ENCODE data around the gene CDS2. TPM values are rescaled to one million over a fixed set of nuclear protein-coding genes. Genes with fewer than 3 reads are reported as not detected.

The CDS2 gene
- total and polyA plus RNA-seq, 2 of the 13 experiments (the other 11 are each of a cell fraction or from before 2014, with no cell fraction given), result 81.3 to 153 TPM

DNA sequence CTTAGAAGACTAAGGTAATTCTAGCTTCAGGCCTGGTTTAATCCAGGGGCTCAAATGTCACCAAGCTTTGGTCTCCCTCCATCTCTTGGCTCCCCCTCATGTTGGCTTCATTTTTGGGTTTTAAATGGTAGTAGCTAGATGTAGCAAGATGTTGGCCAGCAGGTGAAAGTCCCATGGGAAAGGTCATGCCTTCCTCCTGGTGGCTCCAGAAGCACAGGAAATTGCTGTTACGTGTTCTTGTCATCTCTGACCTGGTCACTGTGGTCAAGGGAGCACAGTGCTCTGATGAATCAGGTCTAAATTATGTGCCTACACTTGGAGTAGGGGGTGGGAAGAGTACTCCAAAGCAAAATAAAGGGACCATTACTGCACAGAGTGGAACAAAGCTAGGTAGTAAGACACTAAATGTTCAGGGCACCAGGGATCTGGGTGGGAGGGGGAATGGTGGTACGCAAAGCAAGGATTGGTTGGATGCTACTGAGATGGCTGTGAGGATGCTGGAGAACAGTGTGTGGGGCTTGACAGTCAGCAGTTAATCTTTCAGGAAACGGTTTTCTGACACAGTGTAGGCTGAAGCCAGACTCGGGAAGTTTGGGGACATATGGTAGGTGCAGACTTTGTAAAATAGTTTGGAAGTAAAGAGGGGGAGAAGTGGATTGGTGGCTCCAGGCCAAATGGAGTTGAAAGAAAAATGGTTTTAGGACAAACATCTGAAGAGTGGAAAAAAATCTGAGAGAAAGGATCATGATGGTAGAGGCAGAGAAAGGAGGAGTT lies 30.1 kb downstream of the CDS2 start (continued):
- TF ChIP-seq MXD4 (CRISPR knock-in tag; IDR thresholded peaks at IDR 0.05) (no peak), HDAC1 (CRISPR knock-in tag; IDR thresholded peaks at IDR 0.05) (peak; percentile 63), ETV5 (CRISPR knock-in tag; IDR thresholded peaks at IDR 0.05; ENCODE audit: borderline replicate concordance) (peak; percentile 90; the same call in 1 of the 2 replicates), SMC3 (IDR thresholded peaks at IDR 0.05; ENCODE audit: low read length) (peak; percentile 44; the same call in 1 of the 2 replicates), MED1 (CRISPR knock-in tag; IDR thresholded peaks at IDR 0.05) (peak; percentile 85), NFKB2 (CRISPR knock-in tag; IDR thresholded peaks at IDR 0.05; ENCODE audit: borderline replicate concordance) (no peak), ZNF746 (CRISPR knock-in tag; IDR thresholded peaks at IDR 0.05) (no peak), POLR2A (IDR thresholded peaks at IDR 0.05; ENCODE audit: insufficient read depth in 1 of 2, low read depth in 2 of 2, low read length in 2 of 2) (no peak), ZNF317 (CRISPR knock-in tag; IDR thresholded peaks at IDR 0.05) (0 out of 2 replicates have a peak, but pooled peaks have one; percentile 53), NBN (conservative IDR thresholded peaks at IDR 0.05) (no peak), ZNF724P (CRISPR knock-in tag; IDR thresholded peaks at IDR 0.05; ENCODE audit: borderline replicate concordance) (0 out of 2 replicates have a peak, but pooled peaks have one; percentile 44), ZNF556 (CRISPR knock-in tag; IDR thresholded peaks at IDR 0.05; ENCODE audit: borderline replicate concordance) (peak; percentile 82; the same call in 1 of the 2 replicates), HNF4A (CRISPR knock-in tag; IDR thresholded peaks at IDR 0.05) (peak; percentile 72)
- TF ChIP-seq, protein P1, sequence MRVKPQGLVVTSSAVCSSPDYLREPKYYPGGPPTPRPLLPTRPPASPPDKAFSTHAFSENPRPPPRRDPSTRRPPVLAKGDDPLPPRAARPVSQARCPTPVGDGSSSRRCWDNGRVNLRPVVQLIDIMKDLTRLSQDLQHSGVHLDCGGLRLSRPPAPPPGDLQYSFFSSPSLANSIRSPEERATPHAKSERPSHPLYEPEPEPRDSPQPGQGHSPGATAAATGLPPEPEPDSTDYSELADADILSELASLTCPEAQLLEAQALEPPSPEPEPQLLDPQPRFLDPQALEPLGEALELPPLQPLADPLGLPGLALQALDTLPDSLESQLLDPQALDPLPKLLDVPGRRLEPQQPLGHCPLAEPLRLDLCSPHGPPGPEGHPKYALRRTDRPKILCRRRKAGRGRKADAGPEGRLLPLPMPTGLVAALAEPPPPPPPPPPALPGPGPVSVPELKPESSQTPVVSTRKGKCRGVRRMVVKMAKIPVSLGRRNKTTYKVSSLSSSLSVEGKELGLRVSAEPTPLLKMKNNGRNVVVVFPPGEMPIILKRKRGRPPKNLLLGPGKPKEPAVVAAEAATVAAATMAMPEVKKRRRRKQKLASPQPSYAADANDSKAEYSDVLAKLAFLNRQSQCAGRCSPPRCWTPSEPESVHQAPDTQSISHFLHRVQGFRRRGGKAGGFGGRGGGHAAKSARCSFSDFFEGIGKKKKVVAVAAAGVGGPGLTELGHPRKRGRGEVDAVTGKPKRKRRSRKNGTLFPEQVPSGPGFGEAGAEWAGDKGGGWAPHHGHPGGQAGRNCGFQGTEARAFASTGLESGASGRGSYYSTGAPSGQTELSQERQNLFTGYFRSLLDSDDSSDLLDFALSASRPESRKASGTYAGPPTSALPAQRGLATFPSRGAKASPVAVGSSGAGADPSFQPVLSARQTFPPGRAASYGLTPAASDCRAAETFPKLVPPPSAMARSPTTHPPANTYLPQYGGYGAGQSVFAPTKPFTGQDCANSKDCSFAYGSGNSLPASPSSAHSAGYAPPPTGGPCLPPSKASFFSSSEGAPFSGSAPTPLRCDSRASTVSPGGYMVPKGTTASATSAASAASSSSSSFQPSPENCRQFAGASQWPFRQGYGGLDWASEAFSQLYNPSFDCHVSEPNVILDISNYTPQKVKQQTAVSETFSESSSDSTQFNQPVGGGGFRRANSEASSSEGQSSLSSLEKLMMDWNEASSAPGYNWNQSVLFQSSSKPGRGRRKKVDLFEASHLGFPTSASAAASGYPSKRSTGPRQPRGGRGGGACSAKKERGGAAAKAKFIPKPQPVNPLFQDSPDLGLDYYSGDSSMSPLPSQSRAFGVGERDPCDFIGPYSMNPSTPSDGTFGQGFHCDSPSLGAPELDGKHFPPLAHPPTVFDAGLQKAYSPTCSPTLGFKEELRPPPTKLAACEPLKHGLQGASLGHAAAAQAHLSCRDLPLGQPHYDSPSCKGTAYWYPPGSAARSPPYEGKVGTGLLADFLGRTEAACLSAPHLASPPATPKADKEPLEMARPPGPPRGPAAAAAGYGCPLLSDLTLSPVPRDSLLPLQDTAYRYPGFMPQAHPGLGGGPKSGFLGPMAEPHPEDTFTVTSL (CRISPR knock-in tag; IDR thresholded peaks at IDR 0.05; ENCODE audit: borderline replicate concordance), result peak; percentile 90
- TF ChIP-seq, protein P2, sequence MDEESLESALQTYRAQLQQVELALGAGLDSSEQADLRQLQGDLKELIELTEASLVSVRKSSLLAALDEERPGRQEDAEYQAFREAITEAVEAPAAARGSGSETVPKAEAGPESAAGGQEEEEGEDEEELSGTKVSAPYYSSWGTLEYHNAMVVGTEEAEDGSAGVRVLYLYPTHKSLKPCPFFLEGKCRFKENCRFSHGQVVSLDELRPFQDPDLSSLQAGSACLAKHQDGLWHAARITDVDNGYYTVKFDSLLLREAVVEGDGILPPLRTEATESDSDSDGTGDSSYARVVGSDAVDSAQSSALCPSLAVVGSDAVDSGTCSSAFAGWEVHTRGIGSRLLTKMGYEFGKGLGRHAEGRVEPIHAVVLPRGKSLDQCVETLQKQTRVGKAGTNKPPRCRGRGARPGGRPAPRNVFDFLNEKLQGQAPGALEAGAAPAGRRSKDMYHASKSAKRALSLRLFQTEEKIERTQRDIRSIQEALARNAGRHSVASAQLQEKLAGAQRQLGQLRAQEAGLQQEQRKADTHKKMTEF (CRISPR knock-in tag; IDR thresholded peaks at IDR 0.05), result 0 out of 2 replicates have a peak, but pooled peaks have one; percentile 56
- TF ChIP-seq, protein P3, sequence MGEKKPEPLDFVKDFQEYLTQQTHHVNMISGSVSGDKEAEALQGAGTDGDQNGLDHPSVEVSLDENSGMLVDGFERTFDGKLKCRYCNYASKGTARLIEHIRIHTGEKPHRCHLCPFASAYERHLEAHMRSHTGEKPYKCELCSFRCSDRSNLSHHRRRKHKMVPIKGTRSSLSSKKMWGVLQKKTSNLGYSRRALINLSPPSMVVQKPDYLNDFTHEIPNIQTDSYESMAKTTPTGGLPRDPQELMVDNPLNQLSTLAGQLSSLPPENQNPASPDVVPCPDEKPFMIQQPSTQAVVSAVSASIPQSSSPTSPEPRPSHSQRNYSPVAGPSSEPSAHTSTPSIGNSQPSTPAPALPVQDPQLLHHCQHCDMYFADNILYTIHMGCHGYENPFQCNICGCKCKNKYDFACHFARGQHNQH (CRISPR knock-in tag; IDR thresholded peaks at IDR 0.05), result peak; percentile 39; the same call in 1 of the 2 replicates
- TF ChIP-seq, protein P4, sequence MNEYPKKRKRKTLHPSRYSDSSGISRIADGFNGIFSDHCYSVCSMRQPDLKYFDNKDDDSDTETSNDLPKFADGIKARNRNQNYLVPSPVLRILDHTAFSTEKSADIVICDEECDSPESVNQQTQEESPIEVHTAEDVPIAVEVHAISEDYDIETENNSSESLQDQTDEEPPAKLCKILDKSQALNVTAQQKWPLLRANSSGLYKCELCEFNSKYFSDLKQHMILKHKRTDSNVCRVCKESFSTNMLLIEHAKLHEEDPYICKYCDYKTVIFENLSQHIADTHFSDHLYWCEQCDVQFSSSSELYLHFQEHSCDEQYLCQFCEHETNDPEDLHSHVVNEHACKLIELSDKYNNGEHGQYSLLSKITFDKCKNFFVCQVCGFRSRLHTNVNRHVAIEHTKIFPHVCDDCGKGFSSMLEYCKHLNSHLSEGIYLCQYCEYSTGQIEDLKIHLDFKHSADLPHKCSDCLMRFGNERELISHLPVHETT (CRISPR knock-in tag; conservative IDR thresholded peaks at IDR 0.05), result no peak
- TF ChIP-seq, protein P5, sequence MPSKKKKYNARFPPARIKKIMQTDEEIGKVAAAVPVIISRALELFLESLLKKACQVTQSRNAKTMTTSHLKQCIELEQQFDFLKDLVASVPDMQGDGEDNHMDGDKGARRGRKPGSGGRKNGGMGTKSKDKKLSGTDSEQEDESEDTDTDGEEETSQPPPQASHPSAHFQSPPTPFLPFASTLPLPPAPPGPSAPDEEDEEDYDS (CRISPR knock-in tag; IDR thresholded peaks at IDR 0.05), result no peak; the same call in 1 of the 2 replicates

All from HepG2 (cell line).